Measurements from ENCODE around the gene NFAM1.

- TF ChIP-seq, protein P1, sequence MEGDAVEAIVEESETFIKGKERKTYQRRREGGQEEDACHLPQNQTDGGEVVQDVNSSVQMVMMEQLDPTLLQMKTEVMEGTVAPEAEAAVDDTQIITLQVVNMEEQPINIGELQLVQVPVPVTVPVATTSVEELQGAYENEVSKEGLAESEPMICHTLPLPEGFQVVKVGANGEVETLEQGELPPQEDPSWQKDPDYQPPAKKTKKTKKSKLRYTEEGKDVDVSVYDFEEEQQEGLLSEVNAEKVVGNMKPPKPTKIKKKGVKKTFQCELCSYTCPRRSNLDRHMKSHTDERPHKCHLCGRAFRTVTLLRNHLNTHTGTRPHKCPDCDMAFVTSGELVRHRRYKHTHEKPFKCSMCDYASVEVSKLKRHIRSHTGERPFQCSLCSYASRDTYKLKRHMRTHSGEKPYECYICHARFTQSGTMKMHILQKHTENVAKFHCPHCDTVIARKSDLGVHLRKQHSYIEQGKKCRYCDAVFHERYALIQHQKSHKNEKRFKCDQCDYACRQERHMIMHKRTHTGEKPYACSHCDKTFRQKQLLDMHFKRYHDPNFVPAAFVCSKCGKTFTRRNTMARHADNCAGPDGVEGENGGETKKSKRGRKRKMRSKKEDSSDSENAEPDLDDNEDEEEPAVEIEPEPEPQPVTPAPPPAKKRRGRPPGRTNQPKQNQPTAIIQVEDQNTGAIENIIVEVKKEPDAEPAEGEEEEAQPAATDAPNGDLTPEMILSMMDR (IDR thresholded peaks at IDR 0.05), result no peak
- TF ChIP-seq POLR2A (IDR thresholded peaks at IDR 0.05), result no peak
These were observed 615 bp upstream of the NFAM1 start for GRCh38 chr22:42432818-42433217.
